Measurements from ENCODE around the gene COQ5.

The COQ5 gene

GRCh38 chr12:120455302-120455701 lies 73.7 kb downstream of the COQ5 start:
- Histone ChIP-seq H3K4me3 (ENCODE audit: low read length) (0 out of 2 replicates have a peak overlapping the region, but pooled peaks have one; percentile 5), H3K9me2 (replicated peaks; ENCODE audit: control insufficient read depth, low read length) (no peaks in the 10 kb centered on the region), H3K4me2 (ENCODE audit: low read length) (peak overlapping the region; percentile 62), H3K36me3 (ENCODE audit: control insufficient read depth, low read length) (peaks cover 78% of the 10 kb centered on the region), H3K27me3 (ENCODE audit: control insufficient read depth, low read length) (no peaks in the 10 kb centered on the region), H3K4me1 (ENCODE audit: control insufficient read depth, low read length) (peaks cover 47% of the 10 kb centered on the region), H3K9me3 (ENCODE audit: control insufficient read depth, insufficient read depth, low read length) (no peaks in the 10 kb centered on the region), H3F3A (ENCODE audit: control insufficient read depth, insufficient read depth) (peaks cover 51% of the 10 kb centered on the region), H3K79me2 (ENCODE audit: control insufficient read depth, low read length) (peaks cover 44% of the 10 kb centered on the region), H4K20me1 (ENCODE audit: control insufficient read depth, insufficient read depth, low read depth, low read length) (no peaks in the 10 kb centered on the region; the same call in 1 of the 2 replicates), H3K27ac (ENCODE audit: low read depth, low read length) (peak overlapping the region; percentile 74)
- no peak for TF ChIP-seq CTCF (IDR thresholded peaks at IDR 0.05; ENCODE audit: low read depth, low read length, poor library complexity, severe bottlenecking)
- no peak for TF ChIP-seq EZH2phosphoT487 (IDR thresholded peaks at IDR 0.05; ENCODE audit: borderline replicate concordance, low read length)

- Histone ChIP-seq H3K9me3 (ENCODE audit: control insufficient read depth, insufficient read depth, low read length) (no peaks in the 10 kb centered on the region), H3K4me2 (ENCODE audit: low read length) (peak overlapping the region; percentile 62), H3F3A (ENCODE audit: control insufficient read depth, insufficient read depth) (peaks cover 45% of the 10 kb centered on the region), H3K4me3 (ENCODE audit: low read length) (peak overlapping the region; percentile 38), H3K4me1 (ENCODE audit: control insufficient read depth, low read length) (peaks cover 50% of the 10 kb centered on the region), H3K36me3 (ENCODE audit: control insufficient read depth, low read length) (peaks cover 79% of the 10 kb centered on the region), H3K27me3 (ENCODE audit: control insufficient read depth, low read length) (no peaks in the 10 kb centered on the region), H4K20me1 (ENCODE audit: control insufficient read depth, insufficient read depth, low read depth, low read length) (no peaks in the 10 kb centered on the region; the same call in 1 of the 2 replicates), H3K27ac (ENCODE audit: low read depth, low read length) (peak overlapping the region; percentile 74), H3K9me2 (replicated peaks; ENCODE audit: control insufficient read depth, low read length) (no peaks in the 10 kb centered on the region), H3K79me2 (ENCODE audit: control insufficient read depth, low read length) (peaks cover 55% of the 10 kb centered on the region)
- TF ChIP-seq EZH2phosphoT487 (IDR thresholded peaks at IDR 0.05; ENCODE audit: borderline replicate concordance, low read length) (no peak), CTCF (IDR thresholded peaks at IDR 0.05; ENCODE audit: low read depth, low read length, poor library complexity, severe bottlenecking) (peak; percentile 69)
Observed at GRCh38 chr12:120453977-120454376, 75.0 kb downstream of the COQ5 start.
